HCT116 (cell line): Measurements from ENCODE around the gene ST7L. TPM values are rescaled to one million over a fixed set of nuclear protein-coding genes. Genes with fewer than 3 reads are reported as not detected.

Experiments
- ATAC-seq: fragments of 200-7000 bp; cut with Tn5 transposase; 2 replicates; pipeline ENCODE4 v1.9.1; 2020; ENCODE audit warnings: mild to moderate bottlenecking, moderate library complexity
- BruUV-seq: library from RNA; stranded (reverse); fragments of 400-500 nt; replicated peaks from 2 replicates; lab custom pipeline; 2021; lab: Mats Ljungman, UMichigan
- CTCF ChIA-PET: fragments of 300-600 bp; sonication (Branson Sonifier 250); formaldehyde crosslinking; loops from one replicate; lab custom pipeline; 2021; ENCODE audit warnings: antibody characterized with exemption; lab: Charles Lee
- POLR2A ChIA-PET: fragments of 300-600, 350-600 bp; sonication (Branson Sonifier 250); formaldehyde crosslinking; loops from one replicate; lab custom pipeline; 2021; ENCODE audit warnings: antibody characterized with exemption; lab: Charles Lee
- RAD21 ChIA-PET, 2 experiments: fragments of 300-600 bp; sonication (Branson Sonifier 250); formaldehyde crosslinking; loops; one replicate each; lab custom pipeline; 2023; ENCODE audit warnings: low total read pairs in 2 of 2; ENCODE audit not compliant: uncharacterized antibody in 2 of 2, unreplicated experiment in 2 of 2, low non-redundant PET in 1 of 2; lab: Charles Lee
- DNase-seq: peaks from one replicate; pipeline ENCODE4 v3.0.0-alpha.2; 2010; ENCODE audit warnings: low read depth, low spot score
- H2AFZ ChIP-seq: fragments of 200-600 bp; shearing (Covaris generic), sonication (generic); 2 replicates; pipeline ENCODE4 v1.6.1; 2017; ENCODE audit warnings: low read depth, mixed run types, mixed read lengths, antibody characterized with exemption, low read length; ENCODE audit not compliant: poor library complexity, severe bottlenecking
- H3K27ac ChIP-seq: 2 replicates; pipeline ENCODE4 v1.5.1; 2012; ENCODE audit warnings: low read depth, low read length
- H3K27me3 ChIP-seq: fragments of 200-600 bp; sonication (generic); 2 replicates; pipeline ENCODE4 v1.6.1; 2016; ENCODE audit warnings: mixed run types, low read length, mixed read lengths; ENCODE audit not compliant: insufficient read depth
- H3K36me3 ChIP-seq, 2 experiments: fragments of 200-500 bp in 1 of 2; fragments of 200-600 bp in 1 of 2; sonication (Bioruptor generic) in 1 of 2; sonication (generic) in 1 of 2; 2 replicates each; pipeline versions ENCODE4 v1.5.1 to v1.6.1; 2014 to 2016; ENCODE audit warnings: low read length in 2 of 2, inconsistent platforms in 1 of 2, mixed read lengths in 1 of 2, mixed run types in 1 of 2; ENCODE audit not compliant: insufficient read depth in 2 of 2, control insufficient read depth in 1 of 2
- H3K4me1 ChIP-seq, 2 experiments: fragments of 200-600 bp in 1 of 2; sonication (generic) in 1 of 2; 2 replicates each; pipeline versions ENCODE4 v1.5.1 to v1.6.1; 2012 to 2017; ENCODE audit warnings: low read length in 2 of 2, inconsistent platforms in 1 of 2, mild to moderate bottlenecking in 1 of 2, mixed read lengths in 1 of 2, mixed run types in 1 of 2, moderate library complexity in 1 of 2; ENCODE audit not compliant: insufficient read depth in 2 of 2, control insufficient read depth in 1 of 2
- H3K4me2 ChIP-seq: fragments of 200-600 bp; sonication (generic); 2 replicates; pipeline ENCODE4 v1.6.1; 2017; ENCODE audit warnings: mixed run types, low read length, mixed read lengths
- H3K4me3 ChIP-seq, 2 experiments: fragments of 200-600 bp in 1 of 2; sonication (generic) in 1 of 2; replicated peaks in 1 of 2; 2 replicates each; pipeline ENCODE4 v1.5.1; 2011 to 2016; ENCODE audit warnings: low read length in 2 of 2, control low read depth in 1 of 2, low read depth in 1 of 2, mild to moderate bottlenecking in 1 of 2, mixed read lengths in 1 of 2, mixed run types in 1 of 2
- H3K79me2 ChIP-seq: fragments of 200-600 bp; sonication (generic); 2 replicates; pipeline ENCODE4 v1.6.1; 2017; ENCODE audit warnings: mild to moderate bottlenecking, mixed run types, low read length, moderate library complexity, mixed read lengths; ENCODE audit not compliant: insufficient read depth
- H3K9ac ChIP-seq: fragments of 200-600 bp; sonication (generic); 2 replicates; pipeline ENCODE4 v1.6.1; 2016; ENCODE audit warnings: low read length, mixed read lengths
- H3K9me2 ChIP-seq: fragments of 200-600 bp; sonication (generic), shearing (Covaris generic); 2 replicates; pipeline ENCODE4 v1.6.1; 2017; ENCODE audit warnings: mixed run types, mild to moderate bottlenecking, moderate library complexity; ENCODE audit not compliant: insufficient read depth
- H3K9me3 ChIP-seq, 2 experiments: fragments of 200-500 bp in 1 of 2; fragments of 200-600 bp in 1 of 2; sonication (Bioruptor generic) in 1 of 2; sonication (generic) in 1 of 2; 2 replicates each; pipeline ENCODE4 v1.6.1; 2014 to 2017; ENCODE audit warnings: low read length in 2 of 2, mixed read lengths in 2 of 2, inconsistent platforms in 1 of 2, low read depth in 1 of 2, mild to moderate bottlenecking in 1 of 2, mixed run types in 1 of 2, moderate library complexity in 1 of 2; ENCODE audit not compliant: control insufficient read depth in 1 of 2, insufficient read depth in 1 of 2
- H4K20me1 ChIP-seq: fragments of 200-600 bp; sonication (generic), shearing (Covaris generic); 2 replicates; pipeline ENCODE4 v1.6.1; 2017; ENCODE audit warnings: mixed run types, mild to moderate bottlenecking, moderate library complexity; ENCODE audit not compliant: insufficient read depth
- CEBPB ChIP-seq: IDR thresholded peaks from 2 replicates; pipeline ENCODE4 v1.6.1; 2012; ENCODE audit warnings: low read depth
- ELF1 ChIP-seq: IDR thresholded peaks from 2 replicates; pipeline ENCODE4 v1.6.1; 2012; ENCODE audit warnings: low read depth, borderline replicate concordance
- EZH2phosphoT487 ChIP-seq: fragments of 200-600 bp; IDR thresholded peaks from 2 replicates; pipeline ENCODE4 v1.6.1; 2018; ENCODE audit warnings: antibody characterized with exemption, borderline replicate concordance
- POLR2AphosphoS5 ChIP-seq: IDR thresholded peaks from 2 replicates; pipeline ENCODE4 v1.6.1; 2011; ENCODE audit warnings: mild to moderate bottlenecking, low read depth, low read length, moderate library complexity
- TCF7L2 ChIP-seq: IDR thresholded peaks from 2 replicates; pipeline ENCODE4 v1.7.0; 2011; ENCODE audit warnings: borderline replicate concordance, inconsistent platforms; ENCODE audit not compliant: insufficient read depth, insufficient read length; ENCODE audit errors: extremely low read depth
- YY1 ChIP-seq: IDR thresholded peaks from 2 replicates; pipeline ENCODE4 v1.6.1; 2011; ENCODE audit warnings: low read length, low read depth, moderate library complexity, mild to moderate bottlenecking; ENCODE audit not compliant: insufficient replicate concordance; ENCODE audit errors: extremely low read depth
- intact Hi-C: fragments of 100-400 bp; cut with micrococcal nuclease; formaldehyde crosslinking; loops from 2 replicates; pipeline ENCODE4 v1.10.0; 2022
- total RNA-seq: library from RNA; stranded (reverse); gene quantifications from one replicate; pipeline ENCODE4 v1.2.1, GENCODE V29; 2021; ENCODE audit not compliant: unreplicated experiment
- TF ChIP-seq, protein P1 (sequence below): IDR thresholded peaks from 2 replicates; pipeline ENCODE4 v1.6.1; 2012
- TF ChIP-seq, protein P2 (sequence below): IDR thresholded peaks from 2 replicates; pipeline ENCODE4 v1.6.1; 2012; ENCODE audit warnings: low read depth

Gene ST7L
- total RNA-seq, 1 experiment from 2014 or later, result 19.9 TPM

DNA sequence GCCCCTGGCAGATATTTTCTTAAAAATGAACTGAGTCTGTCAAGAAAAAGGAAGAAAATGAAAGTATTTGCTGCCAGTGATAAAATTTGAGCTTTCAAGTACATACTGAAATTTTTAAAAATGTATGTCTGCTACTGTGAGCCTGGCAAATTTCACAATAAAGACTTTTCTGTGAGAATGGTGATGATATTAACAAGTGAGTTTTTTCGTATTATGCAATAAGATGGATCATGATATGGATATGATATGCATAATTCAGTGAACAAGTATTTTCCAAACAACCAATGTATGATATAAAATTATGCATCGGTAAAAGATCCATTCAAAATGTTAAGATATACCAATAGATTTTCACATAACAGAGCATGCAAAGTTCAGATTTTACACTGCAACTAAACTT lies 15.9 kb downstream of the ST7L start:
- Histone ChIP-seq H3K27ac (no peak overlapping the region), H3K27me3 (no peaks in the 10 kb centered on the region), H3K9ac (no peak overlapping the region), H3K4me2 (no peak overlapping the region), H4K20me1 (no peaks in the 10 kb centered on the region), H3K4me3 (no peak overlapping the region), H3K9me2 (no peaks in the 10 kb centered on the region), H3K4me1 (no peaks in the 10 kb centered on the region), H2AFZ (no peak overlapping the region), H3K36me3 (peaks cover 9 to 15% of the 10 kb centered on the region in 2 experiments), H3K79me2 (no peaks in the 10 kb centered on the region), H3K9me3 (no peaks in the 10 kb centered on the region)
- BruUV-seq, result no TSS peak
- ATAC-seq (no peak), DNase-seq (no peak)
- POLR2A ChIA-PET, result no interaction called here
- CTCF ChIA-PET, result no interaction called here
- intact Hi-C loops, result no loop called here
- TF ChIP-seq POLR2AphosphoS5, result no peak
- TF ChIP-seq CEBPB, result no peak
- no peak for TF ChIP-seq YY1
- RAD21 ChIA-PET, result no interaction called here

DNA sequence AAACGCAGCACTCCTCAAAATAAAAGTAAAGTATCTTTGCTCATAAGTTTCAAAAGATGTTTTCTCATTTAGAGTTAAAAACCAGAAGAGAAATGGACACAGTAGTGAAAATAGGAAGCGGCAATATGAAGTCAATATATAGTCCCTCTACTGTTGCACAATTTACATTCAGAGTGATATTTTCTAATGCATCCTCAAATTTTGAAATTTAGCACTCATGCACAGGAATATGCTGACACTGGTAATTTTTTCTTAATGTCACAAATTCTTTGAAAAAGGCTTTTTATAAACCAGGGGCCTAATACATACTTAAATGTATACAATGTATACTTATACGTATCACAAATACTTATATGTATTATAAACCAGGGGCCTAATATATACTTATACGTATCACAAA lies 19.5 kb downstream of the ST7L start:
- Histone ChIP-seq H3K9me2 (no peaks in the 10 kb centered on the region), H3K9me3 (no peaks in the 10 kb centered on the region), H3K4me2 (no peak overlapping the region), H3K4me1 (no peaks in the 10 kb centered on the region), H2AFZ (no peak overlapping the region), H3K27me3 (no peaks in the 10 kb centered on the region), H3K79me2 (no peaks in the 10 kb centered on the region), H3K4me3 (no peak overlapping the region), H3K36me3 (peaks cover 2 to 12% of the 10 kb centered on the region in 2 experiments; a peak in 2 of 4 replicates), H4K20me1 (no peaks in the 10 kb centered on the region), H3K9ac (no peak overlapping the region), H3K27ac (no peak overlapping the region)
- CTCF ChIA-PET, result no interaction called here
- intact Hi-C loops, result no loop called here
- DNase-seq (no peak), ATAC-seq (no peak)
- POLR2A ChIA-PET, result no interaction called here
- TF ChIP-seq, protein P1, sequence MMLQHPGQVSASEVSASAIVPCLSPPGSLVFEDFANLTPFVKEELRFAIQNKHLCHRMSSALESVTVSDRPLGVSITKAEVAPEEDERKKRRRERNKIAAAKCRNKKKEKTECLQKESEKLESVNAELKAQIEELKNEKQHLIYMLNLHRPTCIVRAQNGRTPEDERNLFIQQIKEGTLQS, result no peak
- TF ChIP-seq YY1 (no peak), TCF7L2 (no peak), ELF1 (no peak), EZH2phosphoT487 (no peak)
- TF ChIP-seq, protein P2, sequence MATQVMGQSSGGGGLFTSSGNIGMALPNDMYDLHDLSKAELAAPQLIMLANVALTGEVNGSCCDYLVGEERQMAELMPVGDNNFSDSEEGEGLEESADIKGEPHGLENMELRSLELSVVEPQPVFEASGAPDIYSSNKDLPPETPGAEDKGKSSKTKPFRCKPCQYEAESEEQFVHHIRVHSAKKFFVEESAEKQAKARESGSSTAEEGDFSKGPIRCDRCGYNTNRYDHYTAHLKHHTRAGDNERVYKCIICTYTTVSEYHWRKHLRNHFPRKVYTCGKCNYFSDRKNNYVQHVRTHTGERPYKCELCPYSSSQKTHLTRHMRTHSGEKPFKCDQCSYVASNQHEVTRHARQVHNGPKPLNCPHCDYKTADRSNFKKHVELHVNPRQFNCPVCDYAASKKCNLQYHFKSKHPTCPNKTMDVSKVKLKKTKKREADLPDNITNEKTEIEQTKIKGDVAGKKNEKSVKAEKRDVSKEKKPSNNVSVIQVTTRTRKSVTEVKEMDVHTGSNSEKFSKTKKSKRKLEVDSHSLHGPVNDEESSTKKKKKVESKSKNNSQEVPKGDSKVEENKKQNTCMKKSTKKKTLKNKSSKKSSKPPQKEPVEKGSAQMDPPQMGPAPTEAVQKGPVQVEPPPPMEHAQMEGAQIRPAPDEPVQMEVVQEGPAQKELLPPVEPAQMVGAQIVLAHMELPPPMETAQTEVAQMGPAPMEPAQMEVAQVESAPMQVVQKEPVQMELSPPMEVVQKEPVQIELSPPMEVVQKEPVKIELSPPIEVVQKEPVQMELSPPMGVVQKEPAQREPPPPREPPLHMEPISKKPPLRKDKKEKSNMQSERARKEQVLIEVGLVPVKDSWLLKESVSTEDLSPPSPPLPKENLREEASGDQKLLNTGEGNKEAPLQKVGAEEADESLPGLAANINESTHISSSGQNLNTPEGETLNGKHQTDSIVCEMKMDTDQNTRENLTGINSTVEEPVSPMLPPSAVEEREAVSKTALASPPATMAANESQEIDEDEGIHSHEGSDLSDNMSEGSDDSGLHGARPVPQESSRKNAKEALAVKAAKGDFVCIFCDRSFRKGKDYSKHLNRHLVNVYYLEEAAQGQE, result no peak
- BruUV-seq, result no TSS peak
- RAD21 ChIA-PET, result no interaction called here
